ENCODE results near the gene ASB7.

The ASB7 gene

DNA sequence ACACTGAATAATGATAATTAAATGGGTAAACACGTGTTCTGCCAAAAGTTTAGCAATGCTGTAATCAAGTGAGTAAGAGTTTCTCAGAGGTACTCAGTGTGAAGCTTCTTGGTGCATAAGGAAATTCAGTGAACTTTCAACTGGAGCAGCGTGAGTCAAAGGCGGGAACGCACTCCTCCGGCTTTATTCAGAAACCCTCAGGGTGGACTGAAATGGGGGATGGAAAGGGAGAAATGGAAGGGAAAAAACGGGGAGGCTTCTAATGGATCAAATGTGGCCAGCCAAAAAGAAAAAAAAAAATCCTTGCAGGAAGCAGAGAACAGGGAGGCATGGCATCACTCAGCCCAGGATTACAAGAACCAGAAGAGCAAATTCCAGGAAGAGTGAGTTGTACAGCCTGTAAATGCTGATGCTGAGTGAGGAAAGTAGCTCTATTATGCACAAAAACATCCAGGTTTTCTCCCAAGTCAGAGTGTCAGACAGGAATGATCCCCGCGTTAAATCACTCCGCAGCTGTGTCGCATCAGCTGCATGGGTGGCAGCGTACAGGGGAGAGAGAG lies 85.3 kb downstream of the ASB7 start:
- no peak for DNase-seq

DNA sequence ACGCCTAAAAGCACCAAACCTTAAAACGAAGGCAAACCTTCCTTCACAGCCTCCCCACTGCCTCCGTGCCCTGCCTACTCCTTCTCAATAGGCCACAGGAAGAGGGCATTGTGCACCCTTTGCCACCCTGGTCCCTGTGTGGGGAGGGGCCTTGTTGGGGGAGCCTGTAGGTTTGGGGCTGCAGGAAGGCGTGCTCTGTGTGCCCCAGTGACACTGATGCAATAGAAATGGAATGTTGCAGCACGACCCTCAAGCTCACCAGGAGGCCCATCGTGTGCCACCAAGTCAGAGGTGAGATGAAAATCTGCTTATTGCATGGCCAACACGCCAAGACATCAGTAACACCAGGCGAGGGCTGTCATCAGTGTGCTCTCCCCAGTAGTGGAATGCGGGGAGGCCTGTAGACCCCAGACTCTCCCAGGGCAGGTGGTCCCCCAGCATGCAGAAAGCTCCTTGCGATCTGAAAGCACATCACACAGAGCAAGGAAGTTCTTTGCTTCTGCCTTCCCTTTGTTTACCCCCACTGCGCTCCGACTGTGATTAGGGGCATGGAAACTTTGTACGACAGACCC lies 86.2 kb downstream of the ASB7 start:
- DNase-seq = no peak

DNA sequence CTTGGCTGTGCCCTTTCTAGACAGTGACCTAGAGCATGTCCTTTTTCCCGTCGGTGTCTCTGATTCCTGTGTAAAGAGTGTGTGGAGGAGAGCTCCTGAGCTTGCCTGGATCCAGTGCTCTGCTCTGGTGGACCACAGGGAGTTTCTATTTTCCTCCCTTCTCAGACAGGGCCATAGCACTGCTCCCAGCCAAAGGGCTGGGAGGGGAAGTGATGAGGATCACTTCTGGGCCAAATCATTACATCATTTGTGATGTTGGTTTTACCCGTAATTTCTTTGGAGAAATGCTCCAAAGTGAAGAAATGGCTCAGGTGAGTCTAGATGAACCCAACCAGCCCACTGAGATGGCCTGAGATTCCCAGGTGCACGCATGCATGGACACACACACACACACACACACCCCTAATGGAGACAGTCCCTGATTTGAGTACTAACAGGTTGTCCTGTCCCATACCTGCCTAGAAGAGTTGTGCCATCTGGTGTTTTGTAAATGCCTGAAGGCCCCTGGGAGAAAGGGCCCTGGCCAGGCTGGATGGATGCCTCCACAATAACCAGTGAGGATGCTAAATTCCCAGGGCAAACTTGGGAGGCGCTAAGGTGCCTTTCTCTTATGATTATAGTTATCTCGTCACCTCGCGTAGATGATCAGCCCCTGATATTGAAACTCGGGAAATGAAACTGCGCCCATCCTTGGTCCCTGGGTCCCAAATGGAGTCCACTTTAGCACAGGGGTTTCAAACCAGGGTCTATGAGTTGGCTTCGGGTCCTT lies 86.9 kb downstream of the ASB7 start:
- no peak for DNase-seq

DNA sequence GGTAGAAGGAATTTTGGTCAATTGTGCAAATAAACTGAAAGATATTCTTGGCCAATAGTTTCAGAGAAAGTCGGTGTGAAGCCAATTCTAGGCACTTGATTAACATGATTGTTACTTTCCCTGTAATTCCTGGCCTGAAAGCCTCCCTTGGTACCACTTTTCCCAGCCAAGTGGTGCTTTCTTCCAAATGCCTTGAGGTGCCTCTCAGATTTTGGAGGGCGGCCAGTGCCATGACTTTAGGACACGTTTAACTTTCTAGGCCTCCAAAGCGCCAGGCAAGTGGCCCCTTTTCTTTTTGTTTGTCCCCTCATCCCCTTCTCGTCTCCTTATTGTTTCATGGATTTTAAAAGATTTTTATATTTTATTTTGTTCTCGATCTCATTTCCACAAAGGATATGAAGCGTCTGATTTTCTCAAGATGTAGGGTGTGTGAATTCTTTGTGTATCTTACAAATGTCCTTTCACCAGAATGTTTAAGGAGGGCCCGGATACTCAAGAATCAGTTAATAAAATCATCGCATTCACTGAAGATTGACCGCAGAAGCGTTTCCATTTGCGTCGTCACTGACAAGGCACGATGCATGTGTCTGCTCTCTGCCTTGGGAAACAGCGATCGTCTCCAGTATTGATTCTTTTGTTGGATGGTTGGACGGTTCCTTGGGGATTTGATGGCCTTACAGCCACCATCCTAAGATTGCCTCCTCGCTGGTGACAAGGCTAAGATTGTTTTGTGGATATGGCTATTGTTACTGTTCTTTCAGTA lies 87.8 kb downstream of the ASB7 start:
- DNase-seq = no peak

DNA sequence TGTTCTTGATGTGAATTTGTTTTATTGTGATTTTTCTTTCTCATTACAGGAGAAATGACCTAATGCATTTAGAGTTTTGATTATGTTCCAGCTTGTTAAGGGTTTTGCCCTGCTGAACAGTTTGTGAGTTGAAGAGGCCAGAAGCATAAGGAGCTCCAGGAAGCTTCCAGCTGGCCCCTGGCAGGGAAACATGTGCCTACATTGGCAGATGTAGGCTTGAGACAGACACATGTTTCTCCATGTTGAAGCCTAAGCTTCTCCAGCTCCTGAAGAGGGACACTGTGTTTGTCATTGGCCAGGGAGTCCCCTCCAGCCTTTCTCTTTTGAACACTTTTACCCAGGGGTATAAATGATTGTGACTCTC lies 88.4 kb downstream of the ASB7 start:
- DNase-seq = no peak

DNA sequence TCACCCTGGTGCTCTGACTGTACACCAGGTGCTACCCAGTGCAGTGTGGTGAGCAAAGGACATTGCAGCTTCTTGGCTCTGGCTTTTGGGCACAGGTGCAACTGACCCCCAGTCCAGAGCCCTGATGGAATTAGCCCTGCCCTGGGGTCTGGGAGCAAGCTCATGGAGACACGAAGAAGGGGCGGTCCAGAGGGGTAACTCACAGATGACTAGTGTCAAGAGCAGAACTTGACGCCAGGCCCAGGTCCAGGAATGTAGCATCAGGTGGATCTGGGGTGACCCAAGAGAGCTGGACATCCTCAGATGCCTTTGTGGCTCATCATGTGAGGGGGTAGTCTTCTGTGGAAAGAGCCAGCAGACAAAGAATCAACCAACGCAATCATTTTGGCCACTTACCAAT lies 88.9 kb downstream of the ASB7 start:
- no peak for DNase-seq

DNA sequence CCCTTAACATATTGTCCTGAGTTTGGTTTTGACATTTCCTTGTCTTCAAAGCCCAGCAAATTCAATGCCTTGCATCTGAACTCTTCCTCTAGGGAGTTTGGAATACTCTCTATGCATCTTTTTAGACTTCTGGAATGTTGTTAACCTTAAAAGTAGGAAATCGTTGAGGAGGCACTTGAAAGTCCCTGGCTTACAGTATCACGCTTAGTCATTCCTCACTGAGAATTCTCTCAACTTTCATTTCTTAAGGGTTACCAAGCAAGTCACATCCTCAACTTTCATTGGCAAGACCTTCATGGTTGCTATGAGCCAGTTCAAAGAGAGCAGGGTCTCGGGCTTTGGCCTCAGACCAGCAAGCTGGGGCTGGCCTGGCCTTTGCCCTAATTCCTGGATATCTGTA lies 89.9 kb downstream of the ASB7 start:
- DNase-seq = no peak

DNA sequence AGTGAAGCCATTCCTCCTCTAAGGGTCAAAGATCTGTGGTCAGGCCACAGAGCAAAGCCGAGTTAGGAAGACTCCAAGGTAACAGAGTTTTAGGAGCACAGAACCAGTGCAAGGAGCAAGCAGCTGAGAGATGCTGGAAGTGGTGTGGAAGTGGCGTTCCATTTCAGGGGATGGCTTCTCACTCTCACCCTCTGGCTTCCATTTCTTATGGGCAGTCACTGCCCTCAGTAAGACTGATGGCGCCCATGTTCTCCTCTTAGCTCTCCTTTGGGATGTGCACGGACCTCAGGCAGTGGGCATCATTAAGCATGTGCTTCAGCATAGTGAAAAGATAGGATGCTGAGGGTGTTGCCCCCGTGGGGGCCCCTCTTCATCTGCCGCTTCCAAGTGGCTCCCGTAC lies 90.3 kb downstream of the ASB7 start:
- DNase-seq = no peak

DNA sequence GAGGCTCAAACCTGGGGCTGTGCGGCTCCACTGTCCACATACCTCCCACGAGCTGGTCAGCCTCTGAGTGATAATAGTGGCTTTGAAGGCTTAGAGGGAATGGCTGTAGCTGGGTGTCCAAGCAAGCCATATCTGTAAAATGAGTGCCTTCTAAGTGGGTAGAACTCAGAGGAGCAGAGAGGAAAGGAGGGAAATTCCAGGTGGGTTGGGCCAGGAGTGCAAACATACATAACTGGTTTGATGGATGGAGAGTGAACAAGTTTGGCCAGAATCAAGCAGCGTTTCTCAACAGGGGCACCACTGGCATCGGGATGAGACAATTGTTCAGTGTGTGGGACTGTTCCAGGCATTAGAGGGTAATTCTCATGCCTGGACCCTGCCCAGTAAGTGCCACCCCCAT lies 91.1 kb downstream of the ASB7 start:
- no peak for DNase-seq

DNA sequence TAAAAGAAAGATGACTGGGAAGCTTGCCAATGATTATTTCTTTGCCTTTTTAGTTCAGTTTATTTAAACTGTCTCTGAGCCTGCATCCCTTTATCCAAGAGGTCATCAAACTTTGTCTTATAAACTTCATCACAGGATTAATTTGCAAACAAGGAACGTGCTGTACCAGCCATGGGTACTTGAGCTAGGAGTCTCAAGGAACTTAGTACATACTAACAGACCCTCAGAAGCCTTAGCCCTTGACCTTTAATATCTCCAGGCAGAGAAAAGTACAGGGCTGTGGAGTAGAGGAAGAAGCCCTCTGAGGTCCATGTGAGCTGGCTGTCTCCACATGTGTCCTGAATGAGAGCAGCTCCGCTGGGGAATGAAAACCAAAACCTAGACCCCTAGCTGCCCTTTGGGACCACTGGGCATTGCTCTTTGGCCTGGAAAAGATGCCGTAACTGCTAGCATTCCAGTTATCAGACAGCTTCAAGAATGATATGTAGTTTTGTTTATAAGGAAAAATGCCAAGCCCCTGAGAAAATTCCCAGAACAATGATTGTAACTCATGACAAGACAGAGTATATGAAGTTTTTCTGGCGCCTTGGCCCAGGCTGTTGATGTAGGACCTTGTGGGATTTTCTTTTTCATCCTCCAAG lies 92.1 kb downstream of the ASB7 start:
- DNase-seq = no peak

DNA sequence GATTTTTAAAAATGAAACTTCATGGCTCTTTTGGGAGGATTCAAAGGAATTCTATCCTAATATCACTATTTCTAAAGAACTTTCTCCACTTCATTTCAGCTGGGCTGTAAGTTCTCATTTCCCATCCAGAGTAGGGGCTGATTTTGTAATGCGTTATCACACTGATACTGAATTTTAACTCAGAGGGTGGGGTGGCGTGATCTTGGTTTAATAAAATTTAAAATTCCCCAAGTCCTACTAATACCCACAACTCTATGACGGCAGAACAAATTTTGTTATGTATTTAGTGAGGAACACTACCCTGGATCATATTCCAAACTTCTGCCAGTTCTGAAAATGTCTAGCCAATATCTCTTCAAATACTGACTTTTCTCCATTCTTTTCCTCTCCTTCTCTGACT lies 92.7 kb downstream of the ASB7 start:
- DNase-seq = no peak

DNA sequence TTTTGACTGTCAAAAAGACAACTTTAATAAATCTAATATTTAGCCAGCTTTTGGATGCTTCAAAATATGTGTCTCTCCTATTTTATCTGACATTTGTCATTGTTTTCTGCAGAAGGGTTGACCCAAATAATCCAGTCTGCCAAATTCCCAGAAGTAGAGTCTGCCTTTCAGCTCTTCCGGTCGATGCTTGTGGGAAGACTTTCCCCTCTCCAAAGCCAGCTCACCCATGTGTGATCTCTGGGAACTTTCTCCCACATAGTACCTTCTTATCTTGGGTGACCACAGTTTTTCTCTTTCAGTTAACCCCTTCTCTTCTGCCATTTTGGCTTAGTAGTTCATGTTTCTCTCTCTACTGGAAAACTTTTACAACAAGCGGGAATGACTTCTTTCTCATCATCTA lies 94.1 kb downstream of the ASB7 start:
- DNase-seq = no peak
